Left ventricle myocardium inferior (tissue), 1 donor: ENCODE results near the gene FRMD7. TPM values are rescaled to one million over a fixed set of nuclear protein-coding genes. Genes with fewer than 3 reads are reported as not detected.

Experiments
- DNase-seq: peaks from one replicate; pipeline ENCODE4 v3.0.0-alpha.2; 2020
- H3K27ac ChIP-seq: fragments of 200-600 bp; replicated peaks from 2 replicates; pipeline ENCODE4 v1.8.0; 2021
- H3K27me3 ChIP-seq: fragments of 200-600 bp; 2 replicates; pipeline ENCODE4 v1.8.0; 2021; ENCODE audit warnings: low read depth
- H3K36me3 ChIP-seq: fragments of 200-600 bp; 2 replicates; pipeline ENCODE4 v1.8.0; 2021
- H3K4me1 ChIP-seq: fragments of 200-600 bp; 2 replicates; pipeline ENCODE4 v1.8.0; 2021
- H3K4me3 ChIP-seq: fragments of 200-600 bp; 2 replicates; pipeline ENCODE4 v1.8.0; 2021; ENCODE audit warnings: mild to moderate bottlenecking, moderate library complexity
- H3K9me3 ChIP-seq: fragments of 200-600 bp; replicated peaks from 2 replicates; pipeline ENCODE4 v1.8.0; 2021
- CTCF ChIP-seq: fragments of 200-600 bp; IDR thresholded peaks from 2 replicates; pipeline ENCODE4 v1.8.0; 2021; ENCODE audit warnings: antibody characterized with exemption, mild to moderate bottlenecking, borderline replicate concordance
- intact Hi-C: fragments of 100-400 bp; cut with micrococcal nuclease; formaldehyde crosslinking; loops from one replicate; pipeline ENCODE4 v1.11.0; 2022
- long read RNA-seq: library from polyadenylated mRNA; unstranded; transcript quantifications from one replicate; pipeline ENCODE4 v2.0.0, GENCODE V29; 2021
- total RNA-seq: library from RNA; stranded (reverse); fragmentation: NEBNext Ultra II Directional; extraction: Animal tissue kit (Norgen Biotek cat#: 25700); gene quantifications from one replicate; pipeline ENCODE4 v1.2.1, GENCODE V29; 2021
- donor health status: DM: no; HTN: yes; CAD: no; lungs with severe emphysema.

The FRMD7 gene
- 0.14 TPM for total RNA-seq
- long read RNA-seq = 0 reads

- no peak for TF ChIP-seq CTCF
- Histone ChIP-seq H3K4me3 (no peak within 1 kb of the TSS), H3K4me1 (no peaks in the 10 kb centered on the region), H3K27me3 (no peaks in the 10 kb centered on the region), H3K9me3 (no peaks in the 10 kb centered on the region), H3K27ac (no peak within 1 kb of the TSS), H3K36me3 (no peaks in the 10 kb centered on the region)
- intact Hi-C loops = no loop called here
- no peak for DNase-seq
Observed at GRCh38 chrX:132127743-132128142, at the start of gene FRMD7. TSS of gene FRMD7 (minus strand) at chrX:132128020. CDS start at chrX:132127844, 176 bp downstream.

GRCh38 chrX:132173647-132174046 is 45.8 kb upstream of the FRMD7 start:
- intact Hi-C loops = no loop called here

GRCh38 chrX:132171881-132172280 is 44.1 kb upstream of the FRMD7 start:
- Histone ChIP-seq H3K4me3 (no peak overlapping the region), H3K27ac (no peak overlapping the region), H3K27me3 (no peaks in the 10 kb centered on the region), H3K9me3 (no peaks in the 10 kb centered on the region), H3K36me3 (no peaks in the 10 kb centered on the region), H3K4me1 (no peaks in the 10 kb centered on the region)
- no peak for TF ChIP-seq CTCF
- intact Hi-C loops = no loop called here
- no peak for DNase-seq

More at GRCh38 chrX:132173647-132174046, 45.8 kb upstream of the FRMD7 start:
- no peak overlapping the region for H3K4me3 ChIP-seq
- H3K36me3 ChIP-seq = no peaks in the 10 kb centered on the region
- H3K27ac ChIP-seq = no peak overlapping the region
- TF ChIP-seq CTCF = no peak
- H3K9me3 ChIP-seq = no peaks in the 10 kb centered on the region
- DNase-seq = no peak
- H3K27me3 ChIP-seq = no peaks in the 10 kb centered on the region
- no peaks in the 10 kb centered on the region for H3K4me1 ChIP-seq

GRCh38 chrX:132171478-132171877 is 43.7 kb upstream of the FRMD7 start:
- Histone ChIP-seq H3K4me1 (no peaks in the 10 kb centered on the region), H3K36me3 (no peaks in the 10 kb centered on the region), H3K27me3 (no peaks in the 10 kb centered on the region), H3K4me3 (no peak overlapping the region), H3K27ac (no peak overlapping the region), H3K9me3 (no peaks in the 10 kb centered on the region)
- intact Hi-C loops = no loop called here
- no peak for DNase-seq
- peak; percentile 41 for TF ChIP-seq CTCF

- Histone ChIP-seq H3K27me3 (no peaks in the 10 kb centered on the region), H3K4me3 (no peak overlapping the region), H3K27ac (no peak overlapping the region), H3K9me3 (peaks cover 7% of the 10 kb centered on the region), H3K4me1 (no peaks in the 10 kb centered on the region), H3K36me3 (no peaks in the 10 kb centered on the region)
- no peak for TF ChIP-seq CTCF
- DNase-seq = no peak
- intact Hi-C loops = no loop called here
Observed at GRCh38 chrX:132169554-132169953, 41.7 kb upstream of the FRMD7 start.

GRCh38 chrX:132165651-132166050 is 37.8 kb upstream of the FRMD7 start:
- H3K36me3 ChIP-seq = no peaks in the 10 kb centered on the region
- DNase-seq = no peak
- peaks cover 7% of the 10 kb centered on the region for H3K9me3 ChIP-seq
- H3K4me3 ChIP-seq = no peak overlapping the region
- no peaks in the 10 kb centered on the region for H3K27me3 ChIP-seq
- intact Hi-C loops = no loop called here
- no peak for TF ChIP-seq CTCF
- H3K27ac ChIP-seq = no peak overlapping the region
- H3K4me1 ChIP-seq = no peaks in the 10 kb centered on the region
